DOHH2 (cell line): Measurements from ENCODE around the gene ASPN.
A peak's percentile ranks its signal among the peaks of the same experiment; 100 is the strongest.

Source experiments
- CTCF ChIP-seq: fragments of 200-600 bp; sonication (generic); IDR thresholded peaks from one replicate; pipeline ENCODE4 v1.5.1; 2014; ENCODE audit warnings: antibody characterized with exemption, mild to moderate bottlenecking, low read depth, low read length; ENCODE audit not compliant: poor library complexity, severe bottlenecking
- EZH2phosphoT487 ChIP-seq: fragments of 200-600 bp; sonication (generic); IDR thresholded peaks from 2 replicates; pipeline ENCODE4 v1.6.1; 2017; ENCODE audit warnings: borderline replicate concordance, mild to moderate bottlenecking, antibody characterized with exemption, low read length, moderate library complexity, mixed read lengths

DNA sequence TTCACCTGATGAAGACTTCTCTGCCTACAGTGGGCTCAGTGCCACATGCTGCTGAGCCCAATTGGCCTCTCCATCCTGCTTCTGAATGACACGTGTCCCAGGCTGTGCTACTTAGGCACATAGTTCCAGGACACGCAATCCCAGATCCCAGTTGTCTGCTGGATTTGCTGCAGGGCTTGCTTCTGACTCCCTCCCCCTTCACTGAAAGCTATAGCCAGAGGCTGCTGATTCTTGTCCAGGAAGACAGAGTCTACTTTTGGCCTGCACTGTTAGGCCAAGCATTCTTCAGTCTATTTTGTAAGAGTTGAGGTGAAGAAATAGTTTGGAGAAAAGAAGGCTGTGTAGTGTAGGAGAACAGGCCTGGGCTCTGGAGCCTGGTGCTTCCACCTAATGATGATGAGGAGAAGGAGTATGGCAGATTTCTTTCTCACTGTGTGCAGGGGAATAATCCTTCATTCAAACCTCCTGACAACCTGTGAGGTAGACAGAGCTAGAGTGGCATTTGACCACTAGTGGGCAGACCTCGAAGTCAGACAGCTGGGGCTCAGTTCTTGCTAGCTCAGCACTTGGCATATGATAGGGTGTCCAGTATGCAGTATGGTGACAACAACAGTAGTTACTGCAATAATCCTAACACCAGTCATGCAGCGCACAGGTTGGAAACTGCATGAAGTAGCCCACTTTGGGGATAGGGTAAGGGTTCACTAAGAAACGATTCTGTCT lies 19.5 kb upstream of the ASPN start:
- peak; percentile 62 for TF ChIP-seq CTCF
- no peak for TF ChIP-seq EZH2phosphoT487
